HepG2 (cell line): ENCODE results near the gene APBB2. TPM values are rescaled to one million over a fixed set of nuclear protein-coding genes. Genes with fewer than 3 reads are reported as not detected.

Experiments
- ATAC-seq: fragments of 200-7000 bp; cut with Tn5 transposase; 3 replicates; pipeline ENCODE4 v1.9.1; 2020; ENCODE audit warnings: mild to moderate bottlenecking, moderate library complexity
- BruUV-seq: library from RNA; stranded (reverse); fragments of 400-500 nt; replicated peaks from 2 replicates; lab custom pipeline; 2021; lab: Mats Ljungman, UMichigan
- CTCF ChIA-PET: fragments of 300-600 bp; formaldehyde crosslinking; extraction: SDS; loops from one replicate; lab custom pipeline; 2021; ENCODE audit warnings: low total read pairs, inconsistent platforms, low intra/inter-chr PET ratio; lab: Yijun Ruan, JAX
- POLR2A ChIA-PET: fragments of 350-600 bp; sonication (Branson Sonifier 250); formaldehyde crosslinking; loops from one replicate; lab custom pipeline; 2020; ENCODE audit warnings: antibody characterized with exemption, inconsistent platforms; lab: Yijun Ruan, JAX
- DNase-seq: peaks from one replicate; pipeline ENCODE4 v3.0.0-alpha.2; 2015; ENCODE audit warnings: low spot score
- FAIRE-seq: peaks from 3 replicates; lab custom pipeline; 2011; peaks lifted over from hg19 to GRCh38; lab: Jason Lieb, UNC
- H2AFZ ChIP-seq: one replicate; pipeline ENCODE4 v1.6.1; 2011; ENCODE audit warnings: low read length, inconsistent platforms
- H3K27ac ChIP-seq: fragments of 300-600 bp; 3 replicates; pipeline ENCODE4 v1.8.0; 2011; ENCODE audit warnings: mixed run types, mild to moderate bottlenecking, mixed read lengths, low read length, inconsistent platforms; ENCODE audit not compliant: insufficient read depth; ENCODE audit errors: extremely low read length
- H3K27me3 ChIP-seq, 2 experiments: fragments of 200-600 bp in 1 of 2; 2 replicates in 1 of 2; 3 replicates in 1 of 2; pipeline versions ENCODE4 v1.6.0 to v1.8.0; 2011; ENCODE audit warnings: low read length in 2 of 2, mild to moderate bottlenecking in 2 of 2, moderate library complexity in 2 of 2, inconsistent platforms in 1 of 2; ENCODE audit not compliant: insufficient read depth in 2 of 2, control insufficient read depth in 1 of 2
- H3K36me3 ChIP-seq, 2 experiments: fragments of 200-600 bp in 1 of 2; replicated peaks in 1 of 2; 2 replicates in 1 of 2; 3 replicates in 1 of 2; pipeline versions ENCODE4 v1.5.1 to v1.8.0; 2011; ENCODE audit warnings: low read length in 2 of 2, inconsistent platforms in 1 of 2; ENCODE audit not compliant: insufficient read depth in 2 of 2, control insufficient read depth in 1 of 2
- H3K4me1 ChIP-seq: 2 replicates; pipeline ENCODE4 v1.5.1; 2012; ENCODE audit warnings: low read length, inconsistent platforms; ENCODE audit not compliant: insufficient read depth
- H3K4me2 ChIP-seq: 2 replicates; pipeline ENCODE4 v1.6.0; 2011; ENCODE audit warnings: low read depth, low read length, inconsistent platforms
- H3K4me3 ChIP-seq, 3 experiments: fragments of 200-600 bp in 1 of 3; sonication (generic), shearing (Covaris generic) in 1 of 3; replicated peaks in 1 of 3; 2 replicates each; pipeline ENCODE4 v1.5.1; 2011 to 2016; ENCODE audit warnings: low read length in 3 of 3, inconsistent platforms in 2 of 3, low read depth in 2 of 3, mild to moderate bottlenecking in 2 of 3, control low read depth in 1 of 3, mixed read lengths in 1 of 3; ENCODE audit not compliant: insufficient read depth in 1 of 3
- H3K79me2 ChIP-seq: one replicate; pipeline ENCODE4 v1.6.1; 2011; ENCODE audit warnings: low read length, inconsistent platforms; ENCODE audit not compliant: insufficient read depth
- H3K9ac ChIP-seq: 2 replicates; pipeline ENCODE4 v1.6.0; 2011; ENCODE audit warnings: mild to moderate bottlenecking, low read depth, low read length, inconsistent platforms; ENCODE audit not compliant: insufficient read depth
- H3K9me3 ChIP-seq: 2 replicates; pipeline ENCODE4 v1.5.1; 2012; ENCODE audit warnings: mild to moderate bottlenecking, low read length
- H4K20me1 ChIP-seq: 2 replicates; pipeline ENCODE4 v1.6.0; 2011; ENCODE audit warnings: inconsistent platforms, mild to moderate bottlenecking, low read length, moderate library complexity; ENCODE audit not compliant: insufficient read depth
- GZF1 ChIP-seq: sonication (generic); formaldehyde crosslinking; IDR thresholded peaks from 2 replicates; pipeline ENCODE4 v1.5.1; 2020; ENCODE audit warnings: mild to moderate bottlenecking, missing genetic modification reagents
- NR3C1 ChIP-seq: sonication (generic); formaldehyde crosslinking; IDR thresholded peaks from 2 replicates; pipeline ENCODE4 v1.4.0; 2020; ENCODE audit warnings: missing genetic modification reagents
- PPARG ChIP-seq: conservative IDR thresholded peaks from 2 replicates; pipeline ENCODE4 v1.6.1; 2016; ENCODE audit warnings: missing biosample characterization, missing genetic modification reagents
- RFX1 ChIP-seq: fragments of 450-650 bp; IDR thresholded peaks from 2 replicates; pipeline ENCODE4 v1.6.1; 2017
- RNF2 ChIP-seq: fragments of 450-650 bp; conservative IDR thresholded peaks from 2 replicates; pipeline ENCODE4 v1.6.1; 2016; ENCODE audit warnings: low read depth
- ZKSCAN8 ChIP-seq: IDR thresholded peaks from 2 replicates; pipeline ENCODE4 v1.6.1; 2016; ENCODE audit warnings: borderline replicate concordance, missing genetic modification reagents, missing compliant biosample characterization
- ZNF781 ChIP-seq: sonication (generic); formaldehyde crosslinking; IDR thresholded peaks from 2 replicates; pipeline ENCODE4 v1.5.1; 2020; ENCODE audit warnings: borderline replicate concordance, mild to moderate bottlenecking, missing genetic modification reagents; ENCODE audit errors: not compliant biosample characterization
- WGBS: methylation state at CpG from one replicate; pipeline ENCODE4 v1.1.6; 2017; ENCODE audit warnings: low lambda C conversion rate; 5-methylcytosine and 5-hydroxymethylcytosine counted together
- in situ Hi-C: cut with HindIII; loops from 2 replicates; pipeline ENCODE4 v1.10.0; 2017; ENCODE audit warnings: low pct_unique_long_range_greater_than_20kb; ENCODE audit not compliant: extremely low pct_ligation_motif_present
- intact Hi-C: fragments of 100-400 bp; cut with micrococcal nuclease; formaldehyde crosslinking; loops from one replicate; pipeline ENCODE4 v1.10.0; 2022; ENCODE audit not compliant: unreplicated experiment
- polyA plus RNA-seq, 8 experiments: library from polyadenylated mRNA; depleted of rRNA in 3 of 8; stranded (reverse) in 7 of 8; unstranded in 1 of 8; fragments of >200 nt; fragmentation: Illumina TruSeq in 4 of 8; extraction: Trizol in 4 of 8; gene quantifications; 2 replicates each; pipeline versions ENCODE4 v1.2.1 to v1.2.3, GENCODE V29; 2011 to 2016; ENCODE audit warnings: low read depth in 4 of 8, missing spikeins in 1 of 8, mixed read lengths in 1 of 8; ENCODE audit not compliant: insufficient read depth in 1 of 8
- total RNA-seq, 5 experiments: library from RNA; depleted of rRNA; stranded (reverse); fragments of >200 nt; fragmentation: Illumina TruSeq; extraction: Trizol; gene quantifications; 2 replicates each; pipeline ENCODE4 v1.2.3, GENCODE V29; 2016; ENCODE audit warnings: low read depth in 1 of 5
- TF ChIP-seq, protein P1 (sequence below): sonication (generic); formaldehyde crosslinking; IDR thresholded peaks from 2 replicates; pipeline ENCODE4 v1.5.0; 2020; ENCODE audit warnings: missing genetic modification reagents
- TF ChIP-seq, protein P2 (sequence below): sonication (generic); formaldehyde crosslinking; conservative IDR thresholded peaks from 2 replicates; pipeline ENCODE4 v1.4.0; 2020; ENCODE audit warnings: missing genetic modification reagents

The APBB2 gene
- total and polyA plus RNA-seq, 2 of the 13 experiments (the other 11 are each of a cell fraction or from before 2014, with no cell fraction given), result 11.7 to 17.0 TPM

DNA sequence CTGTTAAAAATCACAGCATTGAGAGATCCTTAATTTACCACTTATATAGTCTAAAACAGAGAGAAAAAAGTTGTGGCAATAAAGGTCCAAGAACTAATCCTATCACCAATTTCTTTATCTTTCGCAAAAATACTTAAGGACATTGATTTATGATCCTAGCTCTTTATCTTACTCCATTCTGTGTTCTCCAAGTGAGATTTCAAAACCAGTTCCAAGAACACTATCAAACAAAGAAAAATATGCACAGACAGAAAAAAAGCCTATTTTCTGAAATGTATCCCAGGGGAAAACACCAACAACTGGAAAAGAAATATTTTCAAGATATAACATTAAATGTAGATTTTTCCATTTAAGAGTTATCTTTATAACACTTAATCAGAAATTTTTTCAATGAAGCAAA, 172.8 kb downstream of the APBB2 start:
- CTCF ChIA-PET, result no interaction called here
- Histone ChIP-seq H3K4me2 (no peak overlapping the region), H3K27ac (no peak overlapping the region), H3K27me3 (no peaks in the 10 kb centered on the region; a peak in 1 of 5 replicates), H2AFZ (no peak overlapping the region), H3K4me1 (no peaks in the 10 kb centered on the region)
- ATAC-seq, result no peak
- 100% methylated on average over 1 of the region's 1 CpG for WGBS
- BruUV-seq, result no TSS peak
- TF ChIP-seq, protein P1, sequence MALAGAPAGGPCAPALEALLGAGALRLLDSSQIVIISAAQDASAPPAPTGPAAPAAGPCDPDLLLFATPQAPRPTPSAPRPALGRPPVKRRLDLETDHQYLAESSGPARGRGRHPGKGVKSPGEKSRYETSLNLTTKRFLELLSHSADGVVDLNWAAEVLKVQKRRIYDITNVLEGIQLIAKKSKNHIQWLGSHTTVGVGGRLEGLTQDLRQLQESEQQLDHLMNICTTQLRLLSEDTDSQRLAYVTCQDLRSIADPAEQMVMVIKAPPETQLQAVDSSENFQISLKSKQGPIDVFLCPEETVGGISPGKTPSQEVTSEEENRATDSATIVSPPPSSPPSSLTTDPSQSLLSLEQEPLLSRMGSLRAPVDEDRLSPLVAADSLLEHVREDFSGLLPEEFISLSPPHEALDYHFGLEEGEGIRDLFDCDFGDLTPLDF (CRISPR knock-in tag), result no peak
- no peak for TF ChIP-seq PPARG (CRISPR knock-in tag)
- TF ChIP-seq, protein P2, sequence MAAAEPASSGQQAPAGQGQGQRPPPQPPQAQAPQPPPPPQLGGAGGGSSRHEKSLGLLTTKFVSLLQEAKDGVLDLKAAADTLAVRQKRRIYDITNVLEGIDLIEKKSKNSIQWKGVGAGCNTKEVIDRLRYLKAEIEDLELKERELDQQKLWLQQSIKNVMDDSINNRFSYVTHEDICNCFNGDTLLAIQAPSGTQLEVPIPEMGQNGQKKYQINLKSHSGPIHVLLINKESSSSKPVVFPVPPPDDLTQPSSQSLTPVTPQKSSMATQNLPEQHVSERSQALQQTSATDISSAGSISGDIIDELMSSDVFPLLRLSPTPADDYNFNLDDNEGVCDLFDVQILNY (CRISPR knock-in tag), result no peak
- no peak for TF ChIP-seq GZF1 (CRISPR knock-in tag)
- TF ChIP-seq RNF2, result no peak
- TF ChIP-seq, all 625 proteins: peak for 0
- DNase-seq (no peak), FAIRE-seq (no peak)
- intact Hi-C loops, result no loop called here
- no peak overlapping the region for H3K9ac ChIP-seq
- H4K20me1 ChIP-seq, result no peaks in the 10 kb centered on the region
- POLR2A ChIA-PET, result no interaction called here
- H3K9me3 ChIP-seq, result peaks cover 7% of the 10 kb centered on the region
- in situ Hi-C loops, result no loop called here
- H3K4me3 ChIP-seq, result no peak overlapping the region
- H3K79me2 ChIP-seq, result no peaks in the 10 kb centered on the region
- no peaks in the 10 kb centered on the region for H3K36me3 ChIP-seq

DNA sequence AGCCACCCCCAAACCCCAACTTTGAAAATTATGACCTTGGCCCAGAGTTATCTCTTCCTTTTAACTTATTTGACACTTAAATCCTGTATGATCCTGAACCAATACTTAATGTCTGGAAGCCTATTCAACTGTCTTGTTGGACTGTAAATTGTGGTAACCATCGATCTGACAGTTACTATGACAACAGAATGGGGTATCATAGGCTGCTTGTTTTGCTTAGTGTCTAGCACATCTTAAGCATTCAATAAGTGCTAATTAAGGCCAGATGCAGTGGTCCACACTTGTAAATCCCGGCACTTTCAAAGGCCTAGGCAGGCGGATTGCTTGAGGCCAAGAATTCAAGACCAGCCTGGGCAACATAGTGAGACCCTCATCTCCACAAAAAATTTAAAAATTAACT, 175.0 kb downstream of the APBB2 start:
- ATAC-seq, result no peak
- H3K9ac ChIP-seq, result no peak overlapping the region
- TF ChIP-seq ZNF781 (CRISPR knock-in tag) (no peak), RFX1 (peak; percentile 15; the same call in 1 of the 2 replicates), NR3C1 (no peak), ZKSCAN8 (CRISPR knock-in tag) (no peak)
- ChIA-PET CTCF (no interaction called here), POLR2A (no interaction called here)
- H3K4me1 ChIP-seq, result no peaks in the 10 kb centered on the region
- 93% methylated on average over 3 of the region's 3 CpGs for WGBS
- H3K4me2 ChIP-seq, result no peak overlapping the region
- H3K27ac ChIP-seq, result no peak overlapping the region
- no peaks in the 10 kb centered on the region for H3K79me2 ChIP-seq
- in situ Hi-C loops, result no loop called here
- no peaks in the 10 kb centered on the region; a peak in 1 of 5 replicates for H3K27me3 ChIP-seq
- no peak overlapping the region for H2AFZ ChIP-seq
- intact Hi-C loops, result no loop called here
- no peak for FAIRE-seq
- H4K20me1 ChIP-seq, result no peaks in the 10 kb centered on the region
- H3K9me3 ChIP-seq, result peaks cover under 1% of the 10 kb centered on the region; the same call in 1 of the 2 replicates
- no TSS peak for BruUV-seq
- no peak overlapping the region for H3K4me3 ChIP-seq
- no peaks in the 10 kb centered on the region for H3K36me3 ChIP-seq
- no peak for DNase-seq
